Measurements from ENCODE around the gene FAM107A. TPM values are rescaled to one million over a fixed set of nuclear protein-coding genes. Genes with fewer than 3 reads are reported as not detected.
A peak's percentile ranks its signal among the peaks of the same experiment; 100 is the strongest.

Gene FAM107A
- total RNA-seq, 2 donors from 2014 or later = 76.5 to 80.7 TPM

DNA sequence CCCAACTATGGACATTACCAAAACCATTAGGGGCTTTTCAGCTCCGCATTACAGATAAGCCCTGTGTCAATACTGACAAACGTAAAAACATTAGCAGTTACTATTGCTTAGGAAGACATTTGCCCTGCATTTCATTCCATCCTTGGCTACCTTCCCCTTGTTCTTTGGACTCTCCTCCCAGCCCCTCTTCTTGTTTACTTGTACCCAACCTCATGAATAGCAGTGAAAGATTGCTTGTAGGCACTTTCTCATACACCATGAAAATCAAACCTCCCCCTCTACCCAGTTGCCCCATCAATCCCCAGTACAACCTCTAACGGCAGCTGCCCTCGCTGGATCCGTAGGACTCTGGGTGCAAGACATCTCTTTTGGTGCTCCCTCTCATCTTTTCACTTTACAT, 16.9 kb upstream of the FAM107A start:
- Histone ChIP-seq H3K4me3 (no peak overlapping the region), H3K36me3 (no peaks in the 10 kb centered on the region), H3K4me1 (no peaks in the 10 kb centered on the region), H3K27ac (no peak overlapping the region), H3K9me3 (no peaks in the 10 kb centered on the region), H3K27me3 (no peaks in the 10 kb centered on the region)
- no peak for DNase-seq (ENCODE audit: low spot score)
- TF ChIP-seq, protein P1, sequence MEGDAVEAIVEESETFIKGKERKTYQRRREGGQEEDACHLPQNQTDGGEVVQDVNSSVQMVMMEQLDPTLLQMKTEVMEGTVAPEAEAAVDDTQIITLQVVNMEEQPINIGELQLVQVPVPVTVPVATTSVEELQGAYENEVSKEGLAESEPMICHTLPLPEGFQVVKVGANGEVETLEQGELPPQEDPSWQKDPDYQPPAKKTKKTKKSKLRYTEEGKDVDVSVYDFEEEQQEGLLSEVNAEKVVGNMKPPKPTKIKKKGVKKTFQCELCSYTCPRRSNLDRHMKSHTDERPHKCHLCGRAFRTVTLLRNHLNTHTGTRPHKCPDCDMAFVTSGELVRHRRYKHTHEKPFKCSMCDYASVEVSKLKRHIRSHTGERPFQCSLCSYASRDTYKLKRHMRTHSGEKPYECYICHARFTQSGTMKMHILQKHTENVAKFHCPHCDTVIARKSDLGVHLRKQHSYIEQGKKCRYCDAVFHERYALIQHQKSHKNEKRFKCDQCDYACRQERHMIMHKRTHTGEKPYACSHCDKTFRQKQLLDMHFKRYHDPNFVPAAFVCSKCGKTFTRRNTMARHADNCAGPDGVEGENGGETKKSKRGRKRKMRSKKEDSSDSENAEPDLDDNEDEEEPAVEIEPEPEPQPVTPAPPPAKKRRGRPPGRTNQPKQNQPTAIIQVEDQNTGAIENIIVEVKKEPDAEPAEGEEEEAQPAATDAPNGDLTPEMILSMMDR (IDR thresholded peaks at IDR 0.05) = no peak

DNA sequence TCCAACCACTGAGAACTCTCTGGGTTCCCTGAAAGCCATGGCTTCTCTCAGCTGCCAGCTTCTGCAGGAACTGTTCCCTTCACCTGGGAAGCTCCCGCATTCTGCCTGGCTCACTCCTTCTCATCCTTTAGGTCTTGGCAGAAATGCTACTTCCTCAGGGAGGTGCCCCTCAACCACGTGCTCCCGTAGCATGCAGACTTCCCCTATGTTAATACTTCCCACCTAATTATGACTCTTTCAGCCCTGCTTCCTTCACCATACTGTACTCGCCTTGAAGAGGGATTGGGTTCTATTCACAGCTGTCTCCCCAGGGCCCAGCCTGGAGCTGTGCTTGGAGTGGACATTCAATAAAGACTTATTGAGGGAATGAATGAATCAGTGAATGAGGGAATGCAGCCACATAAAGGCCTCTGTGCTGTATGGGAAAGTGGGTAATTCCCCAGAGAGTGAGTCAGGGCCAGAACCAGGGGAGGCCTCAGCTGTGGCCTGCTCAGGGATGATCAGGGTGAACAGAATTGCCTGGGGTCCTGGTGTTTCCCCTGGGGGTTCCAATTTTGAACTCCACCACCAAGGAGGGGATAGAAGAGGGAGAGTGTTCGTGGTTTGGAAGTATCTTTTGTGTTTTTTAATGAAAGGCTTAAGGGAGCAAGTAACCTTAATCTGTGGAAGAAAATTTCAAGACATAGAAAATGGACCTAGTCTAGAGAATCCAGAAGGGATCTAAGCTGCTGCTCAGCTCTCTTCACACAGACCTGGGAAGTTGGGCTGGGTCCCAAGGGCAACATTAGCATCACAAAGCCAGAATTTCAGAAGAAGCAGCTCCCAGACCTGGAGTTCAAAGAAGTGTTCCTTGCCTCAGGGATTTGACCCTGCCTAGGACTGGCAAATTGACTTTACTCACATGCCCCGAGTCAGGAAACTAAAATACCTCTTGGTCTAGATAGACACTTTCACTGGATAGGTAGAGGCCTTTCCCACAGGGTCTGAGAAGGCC, 14.6 kb upstream of the FAM107A start:
- H3K4me1 ChIP-seq = peaks cover 0 to 3% of the 10 kb centered on the region in 2 donors
- no peak for DNase-seq (ENCODE audit: low spot score)

DNA sequence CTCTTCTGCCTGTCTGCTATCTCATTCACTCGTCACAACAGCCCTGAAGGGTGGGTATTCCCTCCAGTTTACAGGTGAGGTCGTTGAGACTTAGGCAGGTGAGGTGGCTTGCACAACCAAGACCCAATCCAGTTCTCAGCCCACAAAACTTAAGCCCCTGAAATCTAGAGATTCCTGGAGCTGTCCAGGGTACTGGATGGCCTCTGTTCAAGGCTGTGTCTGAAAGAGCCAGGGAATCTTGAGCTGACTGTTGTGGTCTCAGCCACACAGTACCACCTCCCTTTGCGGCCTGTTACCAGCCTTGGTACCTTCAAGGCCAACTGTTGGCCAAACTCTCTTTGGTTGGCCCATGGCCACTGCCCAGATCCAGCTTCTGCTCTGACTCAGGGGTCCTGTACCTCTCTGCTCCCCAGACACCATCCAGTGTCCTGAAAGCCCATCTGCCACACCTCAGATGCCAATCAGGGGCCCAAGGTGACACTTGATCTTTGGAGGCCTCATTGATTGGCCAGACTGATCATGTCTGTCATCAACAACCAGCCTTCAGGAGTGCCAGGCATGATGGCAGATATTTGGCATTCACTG, 10.9 kb upstream of the FAM107A start:
- peaks cover 0 to 6% of the 10 kb centered on the region in 2 donors for H3K27me3 ChIP-seq
- no peak overlapping the region for H3K27ac ChIP-seq
- H3K36me3 ChIP-seq = no peaks in the 10 kb centered on the region
- TF ChIP-seq, protein P1 (IDR thresholded peaks at IDR 0.05) = no peak
- H3K4me3 ChIP-seq = no peak overlapping the region
- DNase-seq (ENCODE audit: low spot score) = no peak
- H3K4me1 ChIP-seq = peaks cover 0 to 26% of the 10 kb centered on the region in 2 donors
- no peaks in the 10 kb centered on the region for H3K9me3 ChIP-seq

More for the DNA sequence above, 14.6 kb upstream of the FAM107A start:
- H3K27ac ChIP-seq = no peak overlapping the region
- no peak overlapping the region for H3K4me3 ChIP-seq
- no peaks in the 10 kb centered on the region for H3K36me3 ChIP-seq
- H3K27me3 ChIP-seq = peaks cover 0 to 4% of the 10 kb centered on the region in 2 donors
- TF ChIP-seq, protein P1 (IDR thresholded peaks at IDR 0.05) = no peak
- no peaks in the 10 kb centered on the region for H3K9me3 ChIP-seq

DNA sequence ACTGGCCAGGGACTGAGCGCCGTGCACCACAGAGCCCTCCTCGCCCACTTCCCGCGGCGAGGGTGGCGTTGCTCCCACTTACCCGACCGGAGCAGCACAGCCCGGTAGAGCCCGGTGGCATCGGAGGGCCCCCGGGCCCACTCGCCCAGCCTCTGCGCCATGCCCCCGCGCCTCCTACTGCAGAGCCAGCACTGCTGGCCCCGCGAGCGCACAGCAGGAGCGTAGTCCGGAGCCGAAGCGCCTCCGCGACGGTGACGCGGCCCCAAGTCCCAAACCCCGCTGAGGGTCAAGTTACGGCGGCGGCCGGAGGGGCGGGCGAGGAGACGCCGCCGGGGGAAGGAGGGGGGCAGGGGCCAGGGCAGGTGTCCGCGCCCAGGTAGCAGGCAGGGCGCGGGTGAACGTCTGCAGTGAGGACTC, 9.6 kb upstream of the FAM107A start:
- TF ChIP-seq, protein P1 (IDR thresholded peaks at IDR 0.05) = no peak
- H3K4me1 ChIP-seq = peaks cover 0 to 26% of the 10 kb centered on the region in 2 donors
- no peak for DNase-seq (ENCODE audit: low spot score)
- peak overlapping the region in 1 of 2 donors; percentile 23 for H3K4me3 ChIP-seq
- no peak overlapping the region for H3K27ac ChIP-seq
- peaks cover 0 to 6% of the 10 kb centered on the region in 2 donors for H3K27me3 ChIP-seq
- H3K36me3 ChIP-seq = no peaks in the 10 kb centered on the region
- H3K9me3 ChIP-seq = no peaks in the 10 kb centered on the region

DNA sequence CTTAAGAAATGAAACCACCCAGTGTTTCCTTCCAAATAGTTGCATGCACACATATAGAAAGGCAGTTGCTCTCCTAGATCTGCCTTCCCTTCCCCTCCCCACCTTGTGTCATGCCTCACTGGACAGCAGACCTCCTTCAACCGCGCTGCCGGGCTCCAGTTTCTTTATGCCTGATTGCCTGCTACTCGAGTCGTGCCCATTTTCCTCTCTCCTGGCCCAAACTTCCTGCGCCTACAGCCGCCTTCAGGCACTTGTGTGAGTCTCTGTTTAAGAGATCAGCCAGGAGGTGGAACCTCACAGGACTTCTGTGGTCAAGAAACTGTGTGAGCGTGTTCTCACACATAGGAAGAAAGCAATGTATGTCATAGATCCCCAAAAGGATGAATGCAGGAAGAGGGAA, 8.8 kb upstream of the FAM107A start:
- DNase-seq (ENCODE audit: low spot score) = no peak
- peaks cover 0 to 26% of the 10 kb centered on the region in 2 donors for H3K4me1 ChIP-seq
- peak overlapping the region in 1 of 2 donors; percentile 53 for H3K4me3 ChIP-seq
- peaks cover 0 to 6% of the 10 kb centered on the region in 2 donors for H3K27me3 ChIP-seq
- H3K9me3 ChIP-seq = no peaks in the 10 kb centered on the region
- TF ChIP-seq, protein P1 (IDR thresholded peaks at IDR 0.05) = no peak
- H3K36me3 ChIP-seq = no peaks in the 10 kb centered on the region
- peak overlapping the region; percentile 69 to 85 for H3K27ac ChIP-seq

Measured in right atrium auricular region (tissue), 2 donors.